Rectal smooth muscle tissue (tissue), 1 donor: Measurements from ENCODE around the gene TRAPPC8.

Source experiments
- H3K27ac ChIP-seq: one replicate; pipeline ENCODE4 v1.7.0; 2013; ENCODE audit warnings: low read depth, low read length, inconsistent platforms
- H3K27me3 ChIP-seq: one replicate; pipeline ENCODE4 v1.7.0; 2013; ENCODE audit warnings: low read length; ENCODE audit not compliant: control insufficient read depth, insufficient read depth
- H3K36me3 ChIP-seq: one replicate; pipeline ENCODE4 v1.7.0; 2013; ENCODE audit warnings: low read length; ENCODE audit not compliant: control insufficient read depth, insufficient read depth
- H3K4me1 ChIP-seq: one replicate; pipeline ENCODE4 v1.7.0; 2013; ENCODE audit warnings: low read length; ENCODE audit not compliant: control insufficient read depth, insufficient read depth
- H3K4me3 ChIP-seq: one replicate; pipeline ENCODE4 v1.7.0; 2013; ENCODE audit warnings: low read length
- H3K9ac ChIP-seq: one replicate; pipeline ENCODE4 v1.7.0; 2013; ENCODE audit warnings: low read length

The TRAPPC8 gene

GRCh38 chr18:31877900-31878299 lies 65.0 kb downstream of the TRAPPC8 start:
- Histone ChIP-seq H3K4me3 (no peak overlapping the region), H3K27ac (no peak overlapping the region), H3K27me3 (no peaks in the 10 kb centered on the region), H3K9ac (no peak overlapping the region), H3K36me3 (peaks cover 11% of the 10 kb centered on the region), H3K4me1 (no peaks in the 10 kb centered on the region)

GRCh38 chr18:31876707-31877106 lies 66.2 kb downstream of the TRAPPC8 start:
- Histone ChIP-seq H3K27me3 (no peaks in the 10 kb centered on the region), H3K9ac (no peak overlapping the region), H3K27ac (no peak overlapping the region), H3K36me3 (peaks cover 8% of the 10 kb centered on the region), H3K4me1 (no peaks in the 10 kb centered on the region), H3K4me3 (no peak overlapping the region)

- H3K36me3 ChIP-seq, result peaks cover 8% of the 10 kb centered on the region
- no peak overlapping the region for H3K9ac ChIP-seq
- H3K4me3 ChIP-seq, result no peak overlapping the region
Observed at GRCh38 chr18:31875301-31875700, 67.6 kb downstream of the TRAPPC8 start.

GRCh38 chr18:31863103-31863502 lies 79.8 kb downstream of the TRAPPC8 start:
- Histone ChIP-seq H3K27me3 (no peaks in the 10 kb centered on the region), H3K4me1 (no peaks in the 10 kb centered on the region), H3K9ac (no peak overlapping the region), H3K36me3 (no peaks in the 10 kb centered on the region), H3K27ac (no peak overlapping the region), H3K4me3 (no peak overlapping the region)

More at GRCh38 chr18:31875301-31875700, 67.6 kb downstream of the TRAPPC8 start:
- Histone ChIP-seq H3K27ac (no peak overlapping the region), H3K27me3 (no peaks in the 10 kb centered on the region), H3K4me1 (no peaks in the 10 kb centered on the region)

GRCh38 chr18:31860488-31860887 lies 82.4 kb downstream of the TRAPPC8 start:
- no peaks in the 10 kb centered on the region for H3K36me3 ChIP-seq
- no peak overlapping the region for H3K27ac ChIP-seq
- H3K9ac ChIP-seq, result no peak overlapping the region
- no peaks in the 10 kb centered on the region for H3K4me1 ChIP-seq
- no peaks in the 10 kb centered on the region for H3K27me3 ChIP-seq
- H3K4me3 ChIP-seq, result no peak overlapping the region

- no peaks in the 10 kb centered on the region for H3K36me3 ChIP-seq
- no peaks in the 10 kb centered on the region for H3K27me3 ChIP-seq
- H3K4me1 ChIP-seq, result no peaks in the 10 kb centered on the region
- no peak overlapping the region for H3K9ac ChIP-seq
- no peak overlapping the region for H3K27ac ChIP-seq
- H3K4me3 ChIP-seq, result no peak overlapping the region
Observed at GRCh38 chr18:31857526-31858106, 85.3 kb downstream of the TRAPPC8 start.

- H3K27ac ChIP-seq, result no peak overlapping the region
- H3K9ac ChIP-seq, result no peak overlapping the region
- no peaks in the 10 kb centered on the region for H3K27me3 ChIP-seq
- H3K4me1 ChIP-seq, result no peaks in the 10 kb centered on the region
- H3K36me3 ChIP-seq, result peaks cover 10% of the 10 kb centered on the region
- no peak overlapping the region for H3K4me3 ChIP-seq
Observed at GRCh38 chr18:31850844-31851243, 92.1 kb downstream of the TRAPPC8 start.

GRCh38 chr18:31840499-31840898 lies 102.4 kb downstream of the TRAPPC8 start:
- no peak overlapping the region for H3K27ac ChIP-seq
- peaks cover 28% of the 10 kb centered on the region for H3K36me3 ChIP-seq
- no peak overlapping the region for H3K4me3 ChIP-seq
- no peaks in the 10 kb centered on the region for H3K27me3 ChIP-seq
- H3K9ac ChIP-seq, result no peak overlapping the region
- no peaks in the 10 kb centered on the region for H3K4me1 ChIP-seq

- no peak overlapping the region for H3K27ac ChIP-seq
- no peak overlapping the region for H3K9ac ChIP-seq
- H3K36me3 ChIP-seq, result peaks cover 26% of the 10 kb centered on the region
Observed at GRCh38 chr18:31837879-31838278, 105.0 kb downstream of the TRAPPC8 start.

GRCh38 chr18:31835528-31836133 lies 107.3 kb downstream of the TRAPPC8 start:
- no peak overlapping the region for H3K4me3 ChIP-seq
- no peaks in the 10 kb centered on the region for H3K4me1 ChIP-seq
- H3K36me3 ChIP-seq, result peaks cover 24% of the 10 kb centered on the region
- H3K27ac ChIP-seq, result no peak overlapping the region
- no peaks in the 10 kb centered on the region for H3K27me3 ChIP-seq
- H3K9ac ChIP-seq, result no peak overlapping the region

More at GRCh38 chr18:31837879-31838278, 105.0 kb downstream of the TRAPPC8 start:
- Histone ChIP-seq H3K27me3 (no peaks in the 10 kb centered on the region), H3K4me3 (no peak overlapping the region), H3K4me1 (no peaks in the 10 kb centered on the region)

GRCh38 chr18:31831903-31832302 lies 111.0 kb downstream of the TRAPPC8 start:
- H3K27ac ChIP-seq, result no peak overlapping the region
- H3K4me3 ChIP-seq, result no peak overlapping the region
- H3K27me3 ChIP-seq, result no peaks in the 10 kb centered on the region
- H3K9ac ChIP-seq, result no peak overlapping the region
- peaks cover 14% of the 10 kb centered on the region for H3K36me3 ChIP-seq
- no peaks in the 10 kb centered on the region for H3K4me1 ChIP-seq

- Histone ChIP-seq H3K4me1 (no peaks in the 10 kb centered on the region), H3K4me3 (no peak overlapping the region), H3K27me3 (no peaks in the 10 kb centered on the region), H3K27ac (no peak overlapping the region), H3K9ac (no peak overlapping the region), H3K36me3 (peaks cover 9% of the 10 kb centered on the region)
Observed at GRCh38 chr18:31830686-31831085, 112.2 kb downstream of the TRAPPC8 start.

- Histone ChIP-seq H3K27me3 (no peaks in the 10 kb centered on the region), H3K36me3 (peaks cover 5% of the 10 kb centered on the region), H3K4me3 (no peak overlapping the region), H3K9ac (no peak overlapping the region), H3K4me1 (no peaks in the 10 kb centered on the region), H3K27ac (no peak overlapping the region)
Observed at GRCh38 chr18:31828613-31829012, 114.3 kb downstream of the TRAPPC8 start.
